NCI-H345 (cell line): ENCODE measurements around the gene LIN52.

Experiments used
- DNase-seq: peaks from one replicate; lab custom pipeline; 2025; lab: John Stamatoyannopoulos, UW

Gene LIN52, protein sequence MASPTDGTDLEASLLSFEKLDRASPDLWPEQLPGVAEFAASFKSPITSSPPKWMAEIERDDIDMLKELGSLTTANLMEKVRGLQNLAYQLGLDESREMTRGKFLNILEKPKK

DNA sequence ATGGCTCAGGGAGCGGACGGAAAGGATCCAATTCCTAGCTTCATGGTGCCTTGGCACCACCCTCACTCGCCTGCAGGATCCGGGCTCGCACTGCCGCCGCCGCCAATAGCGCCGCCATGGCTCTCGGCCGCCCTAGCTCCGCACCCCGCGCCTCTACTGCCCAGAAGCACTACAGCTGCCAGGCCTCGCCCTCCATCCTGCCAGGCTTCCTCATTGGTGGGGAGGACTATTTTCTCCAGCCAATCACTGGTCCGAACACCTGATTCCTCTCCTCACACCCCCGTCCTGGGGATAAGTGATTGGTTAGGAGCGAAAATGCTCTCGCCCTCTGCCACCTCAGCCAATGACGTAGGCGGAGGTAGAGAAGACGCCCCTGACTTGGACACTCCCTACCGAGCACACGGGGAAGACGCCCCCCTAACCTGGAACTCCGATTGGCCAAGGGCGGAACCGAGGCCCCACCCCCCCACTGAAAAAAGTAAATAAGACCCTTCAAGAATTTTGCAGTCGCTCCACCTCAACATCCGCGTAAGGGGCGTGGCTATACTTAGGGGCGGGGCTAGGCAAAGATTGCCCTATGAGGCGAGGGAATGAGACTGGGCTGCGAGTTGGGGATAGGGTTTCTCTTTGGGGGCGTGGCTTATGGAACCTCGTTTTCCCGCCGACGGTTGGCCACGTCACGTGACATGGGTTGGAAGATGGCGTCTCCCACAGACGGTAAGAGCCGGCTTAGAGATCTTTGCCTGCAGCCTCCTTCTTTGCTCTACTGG lies at the start of gene LIN52, which contains the start of gene ALDH6A1:
LIN52 (plus strand) TSS at position 680 of the 770 bp plus-strand sequence; CDS start at position 699, 19 bp downstream.
ALDH6A1 (minus strand) TSS at position 177 of the 770 bp plus-strand sequence; CDS start at position 118, 59 bp downstream.
- peak; percentile 100 for DNase-seq

DNA sequence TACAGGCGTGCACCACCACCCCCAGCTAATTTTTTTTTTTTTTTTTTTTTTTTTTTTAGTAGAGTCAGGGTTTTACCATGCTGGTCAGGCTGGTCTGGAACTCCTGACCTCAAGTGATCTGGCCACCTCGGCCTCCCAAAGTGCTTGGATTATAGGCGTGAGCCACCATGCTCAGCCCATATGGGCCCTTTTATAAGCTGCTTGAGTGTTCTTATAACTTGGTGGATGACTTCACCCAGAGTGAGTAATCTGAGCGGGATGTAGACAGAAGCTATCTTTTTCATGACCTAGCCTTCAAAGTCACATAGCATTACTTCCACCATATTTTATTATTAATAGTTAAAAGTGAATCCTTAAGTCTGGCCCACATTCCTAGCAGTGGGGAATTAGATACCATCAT lies 49.2 kb upstream of the LIN52 start:
- no peak for DNase-seq

DNA sequence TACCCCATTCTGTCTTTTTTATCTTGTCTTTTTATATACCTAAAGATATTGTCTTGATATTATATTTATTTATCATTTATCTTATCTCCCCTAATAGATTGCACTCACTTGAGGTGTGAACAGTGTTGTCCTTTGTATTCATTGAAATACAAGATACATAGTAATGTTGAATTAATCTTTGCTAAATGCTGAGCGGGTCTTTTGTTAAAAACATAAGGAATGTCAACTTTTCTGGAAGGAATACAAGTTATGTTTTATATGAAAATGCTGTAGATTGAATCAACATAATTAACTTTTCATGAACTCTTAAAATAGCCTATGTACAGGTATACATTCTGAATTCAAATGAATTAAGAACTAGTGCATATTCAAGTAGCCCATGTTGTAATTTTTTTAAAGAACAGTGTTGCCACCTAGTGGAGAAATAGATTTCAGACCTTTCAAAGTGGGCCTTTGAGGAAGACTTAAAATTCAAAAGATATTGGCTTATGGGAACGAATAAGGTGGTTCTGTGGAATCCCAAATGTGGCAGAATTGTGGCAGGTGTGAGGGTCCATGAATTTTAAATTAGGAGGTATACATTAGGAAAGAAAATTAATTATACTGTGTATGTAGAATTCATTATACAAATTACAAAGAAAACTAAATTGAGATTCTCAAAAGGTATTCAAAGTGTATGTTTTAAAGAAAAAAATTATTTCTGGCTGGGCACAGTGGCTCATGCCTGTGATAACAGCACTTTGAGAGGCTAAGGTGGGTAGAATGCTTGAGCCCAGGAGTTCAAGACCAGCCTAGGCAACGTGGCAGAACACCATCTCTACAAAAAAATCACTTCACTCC lies 46.5 kb upstream of the LIN52 start:
- DNase-seq = peak; percentile 64

DNA sequence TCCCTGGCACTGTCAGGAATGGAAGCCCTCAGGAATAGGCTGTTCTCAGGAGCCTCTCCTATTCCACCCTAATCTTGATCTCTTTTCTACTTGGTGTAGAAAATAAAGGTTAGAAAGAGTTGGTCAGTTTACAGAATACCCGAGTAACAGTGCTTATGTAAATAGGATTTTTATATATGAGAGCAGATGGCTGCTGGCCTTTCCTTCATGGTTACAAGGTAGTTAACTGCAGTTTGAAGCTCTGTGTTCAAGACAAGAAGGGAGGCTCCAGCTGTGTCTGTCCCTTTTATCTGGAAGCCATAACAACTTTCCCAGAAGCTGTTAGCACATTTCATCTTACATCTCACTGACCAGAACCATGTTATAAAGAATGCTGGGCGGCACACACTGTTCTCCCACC lies 42.5 kb upstream of the LIN52 start:
- DNase-seq = no peak

DNA sequence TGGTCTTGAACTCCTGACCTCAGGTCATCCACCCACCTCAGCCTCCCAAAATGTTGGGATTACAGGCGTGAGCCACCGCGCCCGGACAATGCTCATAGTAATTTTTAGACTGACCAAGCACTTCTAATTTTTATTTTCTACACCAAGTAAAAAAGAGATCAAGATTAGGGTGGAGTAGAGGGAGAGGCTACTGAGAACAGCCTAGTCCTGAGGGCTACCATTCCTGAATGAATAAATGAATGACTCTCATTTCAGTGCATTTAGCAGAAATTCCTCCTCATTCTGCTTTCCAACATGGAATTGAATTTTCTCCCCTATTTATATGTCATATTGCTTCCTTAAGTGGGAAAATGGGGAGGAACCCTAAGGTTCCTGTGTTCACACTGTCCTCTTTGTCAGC lies 39.2 kb upstream of the LIN52 start:
- no peak for DNase-seq

DNA sequence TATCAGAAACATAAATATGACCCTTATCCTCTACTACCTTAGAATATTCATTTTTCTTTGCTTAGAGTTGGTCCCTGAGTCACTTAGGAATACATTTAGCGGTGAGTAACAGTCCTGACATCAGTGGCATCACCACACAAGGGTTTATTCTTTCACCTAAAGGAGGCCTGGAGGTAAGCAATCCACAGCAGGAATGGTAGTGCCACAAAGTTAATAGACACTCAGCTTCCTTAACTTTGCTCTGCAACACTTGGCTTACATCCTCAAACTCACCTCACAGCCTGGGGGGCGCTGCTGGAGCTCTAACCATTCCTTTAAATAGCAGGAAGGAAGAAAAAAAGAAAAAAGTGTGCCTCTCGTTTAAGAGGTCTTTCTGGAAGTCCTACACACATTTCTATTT lies 36.5 kb upstream of the LIN52 start:
- no peak for DNase-seq

DNA sequence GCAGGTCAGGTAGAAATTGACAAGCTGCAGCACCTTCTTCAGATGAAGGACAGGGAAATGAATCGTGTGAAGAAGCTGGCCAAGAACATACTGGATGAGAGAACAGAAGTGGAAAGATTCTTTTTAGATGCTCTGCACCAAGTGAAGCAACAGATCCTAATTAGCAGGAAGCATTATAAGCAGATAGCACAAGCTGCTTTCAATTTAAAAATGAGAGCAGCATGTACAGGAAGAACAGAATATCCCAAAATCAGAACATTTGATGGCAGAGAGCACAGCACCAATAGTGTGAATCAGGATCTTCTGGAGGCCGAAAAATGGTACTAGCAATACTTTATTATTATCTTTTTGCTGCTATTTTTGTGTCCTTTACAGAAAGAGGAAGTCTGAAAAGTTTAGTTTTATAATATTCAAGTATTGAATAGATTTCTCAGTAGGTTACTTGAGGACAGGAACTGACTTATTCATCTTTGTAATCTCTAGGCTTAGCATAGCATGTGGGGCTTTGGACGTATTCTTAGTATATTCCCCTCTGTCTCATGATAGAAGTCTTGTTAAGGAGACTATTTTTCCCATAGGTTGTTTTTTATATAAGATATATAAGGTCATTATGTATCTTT lies 34.8 kb upstream of the LIN52 start:
- DNase-seq = no peak

DNA sequence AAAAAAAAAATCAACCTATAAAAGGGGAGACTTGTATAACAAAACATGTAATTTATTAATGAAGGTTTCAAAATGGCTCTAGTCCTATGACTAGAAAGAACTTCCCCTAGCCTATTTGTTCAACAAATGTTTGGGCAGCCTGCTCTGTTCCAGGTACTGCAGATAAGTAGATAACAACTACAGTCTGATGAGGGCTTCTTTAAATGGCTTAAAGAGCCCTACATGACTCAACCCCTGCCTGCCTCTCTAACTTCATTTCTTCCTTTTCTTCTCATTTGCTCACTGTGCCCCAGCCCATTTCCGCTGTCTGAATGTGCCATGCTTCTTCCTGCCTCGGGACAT lies 22.0 kb upstream of the LIN52 start:
- no peak for DNase-seq

DNA sequence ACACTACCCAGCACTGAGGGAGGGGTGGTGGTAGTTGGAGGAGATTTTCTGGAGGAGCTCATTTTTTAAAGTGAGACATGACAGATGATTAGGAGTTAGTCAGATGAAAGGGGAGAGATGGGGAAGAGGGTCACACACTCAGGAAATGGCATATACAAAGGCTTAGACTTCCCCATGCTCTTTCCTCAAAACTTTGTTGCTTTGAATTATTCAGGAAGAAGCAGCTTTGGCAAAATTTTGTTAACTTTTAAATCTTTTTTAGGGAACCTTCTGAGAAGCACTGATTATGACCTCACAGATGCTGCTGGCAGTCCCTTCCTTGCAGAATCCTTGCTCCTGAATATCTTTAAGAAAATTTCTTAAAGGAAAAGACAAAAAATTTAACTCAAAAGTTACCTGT lies 20.3 kb upstream of the LIN52 start:
- no peak for DNase-seq

DNA sequence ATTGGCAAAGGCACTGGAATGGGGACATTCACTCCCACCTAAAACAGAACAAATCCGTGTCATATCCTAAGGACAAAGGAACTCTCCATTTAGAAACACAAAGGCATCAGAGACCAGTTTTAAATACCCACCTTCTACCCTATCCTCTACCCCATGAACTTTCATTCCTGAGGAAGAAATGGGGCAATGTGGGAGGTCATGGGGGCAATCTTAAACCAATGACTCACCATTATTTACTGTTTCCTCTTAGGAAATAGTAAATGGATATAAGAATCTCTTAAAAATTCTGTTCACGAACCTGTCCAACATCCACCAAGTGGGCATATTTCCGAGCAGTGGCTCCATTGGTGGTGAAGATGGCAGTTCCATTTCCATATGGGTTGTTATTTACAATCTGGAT lies 19.9 kb upstream of the LIN52 start:
- no peak for DNase-seq

DNA sequence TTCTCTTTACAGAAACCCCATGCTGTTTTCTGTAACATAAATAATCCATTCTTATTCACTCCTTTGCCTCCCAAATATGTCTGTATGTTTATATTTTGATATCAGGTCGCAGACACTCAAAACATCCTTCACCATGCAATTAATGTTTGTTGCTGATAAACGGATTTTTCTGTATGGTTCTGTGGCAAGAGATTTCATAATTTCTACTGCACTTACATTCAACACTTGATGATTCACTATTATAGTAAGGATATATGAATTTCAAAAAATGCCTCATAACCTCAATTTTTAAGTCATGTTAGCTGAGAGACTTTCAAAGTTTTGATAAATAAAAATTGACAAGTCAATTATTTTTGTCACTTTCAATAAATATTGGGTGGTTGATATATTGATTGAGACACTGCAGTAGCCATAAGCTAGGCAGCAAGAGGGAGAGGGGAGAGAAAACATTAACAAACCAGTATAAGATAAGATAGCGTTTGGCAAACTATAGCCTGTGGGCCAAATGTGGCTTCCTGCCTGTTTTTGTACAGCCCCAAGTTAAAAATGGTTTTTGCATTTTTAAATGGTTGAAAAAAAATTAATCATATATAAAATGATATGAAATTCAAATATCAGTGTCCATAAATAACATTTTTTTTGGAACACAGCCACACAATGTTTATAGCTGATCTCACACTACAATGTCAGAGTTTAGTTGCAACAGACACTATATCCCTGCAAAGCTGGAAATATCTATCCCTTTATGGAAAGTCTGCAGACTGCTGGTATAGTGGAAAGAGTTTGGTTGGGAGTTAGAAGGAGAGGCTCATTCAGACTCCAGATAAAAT lies 18.8 kb upstream of the LIN52 start:
- no peak for DNase-seq

DNA sequence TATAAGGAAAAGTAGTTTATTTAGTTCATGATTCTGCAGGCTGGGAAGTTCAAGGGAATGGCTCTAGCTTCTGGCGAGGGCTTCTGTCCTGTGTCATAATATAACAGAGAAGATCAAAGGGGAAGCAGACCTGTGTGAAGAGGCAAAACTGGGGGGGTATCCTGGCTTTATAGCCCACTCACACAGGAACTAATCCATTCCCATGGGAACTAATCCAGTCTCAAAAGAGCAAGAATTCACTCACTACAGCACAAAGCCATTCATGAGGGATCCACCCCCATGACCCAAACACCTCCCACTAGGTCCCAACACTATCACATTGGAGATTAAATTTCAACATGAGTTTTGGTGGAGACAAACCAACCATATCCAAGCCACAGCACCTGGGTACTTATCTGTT lies 7.4 kb upstream of the LIN52 start:
- DNase-seq = no peak

DNA sequence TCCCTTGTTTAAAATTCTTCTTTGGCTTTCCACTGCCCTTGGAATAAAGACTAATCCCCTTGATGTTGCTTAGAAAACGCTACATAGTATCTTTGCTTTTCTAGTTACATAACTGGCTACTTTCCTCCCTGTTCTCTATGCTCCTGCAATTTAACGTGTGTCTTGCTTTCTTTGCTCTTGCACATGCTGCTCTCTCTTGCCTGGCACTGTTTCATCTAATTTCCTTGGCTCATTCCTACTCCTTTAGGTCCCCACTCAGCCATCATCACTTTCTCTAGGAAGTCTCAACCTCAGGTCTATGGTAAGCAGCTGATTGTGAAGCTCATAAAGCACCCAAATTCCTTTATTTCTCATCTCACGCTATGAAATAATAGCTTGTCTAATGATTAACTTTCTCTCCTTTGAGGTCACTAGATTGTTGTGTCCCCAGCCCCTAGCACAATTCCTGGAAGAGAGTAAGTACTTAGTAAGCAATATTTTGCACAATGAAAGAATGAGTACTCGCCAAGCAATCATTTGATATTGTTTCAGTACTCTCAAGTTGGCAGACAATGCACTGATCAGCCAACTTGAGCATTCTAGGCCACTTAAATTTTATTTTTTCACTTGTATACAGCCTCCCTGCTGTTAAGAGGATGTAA lies 3.8 kb upstream of the LIN52 start:
- no peak for DNase-seq

DNA sequence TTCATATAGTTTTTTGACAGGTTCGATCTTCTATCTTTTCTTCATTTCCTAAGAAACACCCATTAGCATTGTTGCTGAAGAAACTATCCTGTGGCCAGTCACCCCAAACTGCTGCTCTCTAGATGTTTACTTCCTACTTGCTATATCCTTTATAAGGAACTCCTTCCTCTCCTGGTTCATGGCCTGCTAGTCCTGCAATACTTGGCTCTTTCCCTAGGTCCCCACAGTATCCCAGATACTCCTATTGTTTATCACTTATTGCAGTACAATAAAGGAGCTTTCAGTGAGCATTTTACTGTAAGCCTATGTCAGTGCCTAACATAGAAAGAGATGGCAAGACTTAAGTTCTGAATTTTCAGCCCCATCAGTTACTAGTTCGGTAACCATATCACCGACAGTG lies 3.3 kb upstream of the LIN52 start:
- DNase-seq = no peak

DNA sequence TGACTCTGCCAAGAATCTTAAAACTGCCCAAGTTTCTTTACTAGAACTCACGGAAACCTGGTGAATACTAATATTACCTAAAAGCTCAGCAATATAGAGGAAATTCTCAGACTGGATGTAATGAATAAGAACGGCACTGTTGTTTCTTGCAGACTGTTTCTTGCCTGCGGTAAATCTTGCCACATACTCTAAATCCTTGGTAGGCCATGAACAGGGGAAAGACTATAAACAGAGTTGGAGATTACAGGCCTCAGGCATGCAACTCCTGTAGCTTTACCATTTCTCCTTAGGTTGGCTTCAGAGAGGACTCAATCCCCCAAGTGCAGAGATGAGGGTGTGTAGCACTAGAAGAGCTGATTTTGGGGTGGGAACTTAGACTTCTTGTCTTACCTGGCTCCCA lies 1.6 kb upstream of the LIN52 start:
- no peak for DNase-seq

DNA sequence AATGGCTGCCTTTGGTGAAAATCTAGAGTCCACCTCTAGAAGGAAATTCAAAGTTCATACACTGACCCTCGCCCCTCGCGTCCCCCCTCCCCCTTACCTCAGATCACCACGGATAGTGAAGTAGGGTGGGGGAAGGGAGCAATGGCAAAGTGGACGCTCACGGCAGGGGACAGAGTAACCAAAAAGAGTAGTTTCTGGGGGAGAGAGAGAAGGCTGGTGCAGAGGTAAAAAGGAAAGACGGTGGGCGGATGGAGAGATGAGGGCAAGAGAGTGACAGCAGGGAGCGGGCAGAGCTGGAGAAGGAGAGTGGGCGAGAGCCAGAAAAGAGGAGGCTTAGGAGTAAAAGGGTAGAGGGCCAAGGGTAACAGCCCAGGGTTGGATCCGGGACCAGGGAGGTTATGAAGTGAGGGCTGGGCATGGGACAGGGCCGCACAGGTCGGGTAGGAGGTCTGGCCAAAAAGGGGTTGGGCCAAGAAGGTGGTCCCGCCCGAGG lies 926 bp upstream of the LIN52 start:
- no peak for DNase-seq

DNA sequence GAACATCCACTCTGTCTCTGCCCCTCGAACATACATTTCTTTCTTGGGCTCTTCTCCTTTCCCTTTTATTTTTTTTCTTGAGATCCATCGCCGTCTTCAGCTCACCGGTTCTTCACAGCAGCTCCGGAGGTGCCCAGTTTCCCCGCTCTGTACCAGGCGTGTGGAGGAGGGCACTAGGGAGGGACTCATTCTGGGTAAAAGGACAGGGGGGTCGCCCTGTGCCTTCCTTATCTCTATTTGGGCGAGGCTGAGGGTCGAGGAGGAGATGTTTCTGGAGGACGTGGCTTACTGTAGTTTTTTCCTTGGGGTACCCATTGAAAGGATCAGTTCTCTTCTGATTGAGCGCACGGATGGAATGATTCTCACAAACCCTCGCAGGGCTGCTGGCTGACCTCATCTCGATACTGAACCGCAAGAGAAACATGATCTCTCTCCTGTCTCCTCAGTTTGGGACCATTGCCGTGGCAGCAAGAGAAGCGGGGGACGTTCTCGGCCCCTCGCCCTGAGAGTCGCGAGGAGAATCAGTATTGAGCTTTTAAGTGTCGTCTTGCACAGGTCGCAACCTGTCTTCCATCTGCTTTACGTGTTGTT lies 386 bp downstream of the LIN52 start:
- peak; percentile 12 for DNase-seq

DNA sequence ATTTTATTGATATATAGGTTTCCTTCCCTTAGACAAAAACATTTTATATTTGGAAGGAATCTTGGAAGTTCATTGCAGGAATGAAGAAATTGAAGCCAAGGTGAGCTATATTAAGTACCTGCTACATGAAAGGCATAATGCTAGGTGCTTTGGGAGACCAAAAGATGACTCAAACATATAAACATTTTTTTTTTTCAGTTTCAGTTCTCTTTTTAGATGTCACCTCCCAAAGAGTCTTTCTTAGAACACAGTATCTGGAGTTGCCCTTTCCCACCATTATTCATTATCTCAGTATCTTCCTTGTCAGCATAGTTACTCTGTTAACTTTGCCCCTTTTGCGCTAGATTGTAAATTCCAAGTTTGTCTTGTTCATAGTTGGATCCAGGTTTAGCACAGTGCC lies 1.1 kb downstream of the LIN52 start:
- DNase-seq = no peak

DNA sequence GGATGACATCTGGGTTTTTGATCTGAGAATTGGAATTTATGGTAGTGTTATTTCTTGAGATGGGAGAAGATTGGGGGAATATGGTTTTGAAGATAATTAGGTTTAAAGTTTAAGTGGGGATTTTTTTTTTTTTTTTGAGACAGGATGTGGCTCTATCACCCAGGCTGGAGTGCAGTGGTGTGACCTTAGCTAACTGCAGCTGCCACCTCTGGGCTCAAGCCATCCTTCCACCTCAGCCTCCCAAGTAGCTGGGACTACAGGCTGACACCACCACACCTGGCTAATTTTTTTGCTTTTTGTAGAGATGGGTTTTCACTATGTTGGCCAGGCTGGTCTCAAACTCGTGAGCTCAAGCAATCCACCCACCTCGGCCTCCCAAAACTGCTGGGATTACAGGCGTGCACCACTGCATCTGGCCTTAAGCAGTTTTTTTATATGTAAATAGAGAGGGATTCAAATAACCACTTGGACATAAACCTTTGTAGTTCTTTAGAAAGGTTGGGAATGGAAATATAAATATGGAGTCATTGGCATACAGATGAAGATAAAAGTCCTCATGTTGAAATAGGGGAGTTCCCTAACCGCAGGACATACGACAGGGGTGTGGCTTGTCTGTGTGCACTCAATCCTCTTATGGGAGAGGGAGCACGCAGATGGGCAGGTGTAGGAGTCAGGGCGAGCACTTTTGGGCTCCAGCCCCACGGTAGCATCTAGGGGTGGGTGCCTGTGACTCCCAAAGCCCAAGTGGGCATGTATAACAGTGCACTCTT lies 4.7 kb downstream of the LIN52 start:
- no peak for DNase-seq

DNA sequence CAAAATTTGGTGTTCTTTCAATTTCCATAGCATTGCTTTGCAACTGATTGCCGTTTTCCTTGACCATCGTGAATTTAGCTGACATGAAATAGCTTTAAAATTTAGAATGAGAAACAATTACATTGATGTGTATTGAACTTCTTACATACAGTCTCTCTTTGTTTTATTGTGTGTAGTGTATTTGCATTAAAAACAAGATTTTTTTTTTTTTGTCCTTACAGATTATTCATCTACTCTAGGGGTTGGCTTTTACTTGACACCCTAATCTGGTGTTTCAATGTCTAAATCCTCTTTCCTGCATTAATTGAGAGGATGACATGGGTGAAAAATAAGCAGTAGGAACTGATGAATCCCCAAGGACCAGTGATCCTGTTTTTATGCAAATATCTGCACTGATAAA lies 20.6 kb downstream of the LIN52 start:
- no peak for DNase-seq
